GM12878 (cell line): ENCODE results near the gene SECTM1. TPM values are rescaled to one million over a fixed set of nuclear protein-coding genes. Genes with fewer than 3 reads are reported as not detected.

Experiments
- BHLHE40 ChIP-seq, 2 experiments: fragments of 450-650 bp in 1 of 2; IDR thresholded peaks; 2 replicates each; pipeline ENCODE4 v1.6.1; 2011 to 2017; ENCODE audit warnings: low read depth in 2 of 2, borderline replicate concordance in 1 of 2, improper control_type of control experiment in 1 of 2, low read length in 1 of 2, mild to moderate bottlenecking in 1 of 2
- ETV6 ChIP-seq, 2 experiments: fragments of 450-650 bp in 1 of 2; IDR thresholded peaks in 1 of 2; conservative IDR thresholded peaks in 1 of 2; 2 replicates each; pipeline ENCODE4 v1.6.1; 2014; ENCODE audit warnings: antibody characterized with exemption in 1 of 2, borderline replicate concordance in 1 of 2, low read depth in 1 of 2, mild to moderate bottlenecking in 1 of 2, moderate library complexity in 1 of 2
- IKZF1 ChIP-seq: fragments of 450-650 bp; conservative IDR thresholded peaks from 2 replicates; pipeline ENCODE4 v1.6.1; 2017; ENCODE audit warnings: antibody characterized with exemption, mild to moderate bottlenecking
- MXI1 ChIP-seq: fragments of 150-350 bp; IDR thresholded peaks from 2 replicates; pipeline ENCODE4 v1.6.1; 2011; ENCODE audit warnings: low read depth, mild to moderate bottlenecking, inconsistent platforms, low read length, improper control_type of control experiment
- NRF1 ChIP-seq: conservative IDR thresholded peaks from 2 replicates; pipeline ENCODE4 v1.6.1; 2011; ENCODE audit warnings: mild to moderate bottlenecking, low read depth, low read length, improper control_type of control experiment
- SMC3 ChIP-seq: IDR thresholded peaks from 2 replicates; pipeline ENCODE4 v1.6.1; 2011; ENCODE audit warnings: low read length, improper control_type of control experiment, borderline replicate concordance
- SREBF2 ChIP-seq: IDR thresholded peaks from 2 replicates; pipeline ENCODE4 v1.6.1; 2012; ENCODE audit warnings: mild to moderate bottlenecking, low read length
- ZBTB11 ChIP-seq: fragments of 450-650 bp; formaldehyde crosslinking; IDR thresholded peaks from 2 replicates; pipeline ENCODE4 v1.5.0; 2022; ENCODE audit warnings: mild to moderate bottlenecking, missing genetic modification characterization
- polyA plus RNA-seq, 11 experiments: library from polyadenylated mRNA; depleted of rRNA in 4 of 11; unstranded in 6 of 11; stranded (reverse) in 5 of 11; fragments of >200 nt; fragmentation: Nextera tagmentation in 4 of 11; fragmentation: Illumina TruSeq in 1 of 11; extraction: Ambion mirVana in 4 of 11; extraction: Trizol in 1 of 11; gene quantifications; 1 replicate in 1 of 11; 2 replicates in 10 of 11; pipeline versions ENCODE4 v1.2.1 to v1.2.3, GENCODE V29; 2011 to 2016; ENCODE audit warnings: inconsistent platforms in 2 of 11, missing spikeins in 2 of 11, low read depth in 1 of 11
- total RNA-seq, 4 experiments: library from RNA; depleted of rRNA in 3 of 4; stranded (reverse); fragments of >200 nt in 3 of 4; fragmentation: Illumina TruSeq in 1 of 4; extraction: Trizol in 1 of 4; gene quantifications; 2 replicates each; pipeline versions ENCODE4 v1.2.1 to v1.2.3, GENCODE V29; 2013 to 2021

Gene SECTM1
- total and polyA plus RNA-seq, 10 of the 15 experiments (the other 5 are each of a cell fraction or from before 2014, with no cell fraction given), result 0.10 to 0.13 (median 0.12) TPM; not detected in 7

GRCh38 chr17:82283208-82283749 is 50.3 kb downstream of the SECTM1 start (continued):
- TF ChIP-seq ZBTB11 (CRISPR knock-in tag) (no peak), BHLHE40 (IDR thresholded peaks at IDR 0.05; ENCODE audit: borderline replicate concordance in 1 of 2, low read depth in 2 of 2, low read length in 1 of 2) (peak in 1 of 2 experiments; percentile 39; a peak in 1 of 4 replicates), SREBF2 (no peak), ETV6 (conservative IDR thresholded peaks at IDR 0.05 in 1 of 2, IDR thresholded peaks at IDR 0.05 in 1 of 2; ENCODE audit: borderline replicate concordance in 1 of 2, low read depth in 1 of 2) (no peak), IKZF1 (peak; percentile 51; the same call in 1 of the 2 replicates), MXI1 (no peak), NRF1 (no peak), SMC3 (no peak)
- TF ChIP-seq, all 136 proteins: peak for 4
